HG03571 (cell line): ENCODE data around the gene MRGPRG.
"Not testable (repeated sequence)": the region's sequence is repeated elsewhere in the genome, so short reads cannot be mapped to it uniquely, and the experiment has no call there.

Experiments used
- ATAC-seq: cut with Tn5 transposase; IDR thresholded peaks from one replicate; pipeline ENCODE4 v1.9.1; 2021; ENCODE audit not compliant: unreplicated experiment

The MRGPRG gene

DNA sequence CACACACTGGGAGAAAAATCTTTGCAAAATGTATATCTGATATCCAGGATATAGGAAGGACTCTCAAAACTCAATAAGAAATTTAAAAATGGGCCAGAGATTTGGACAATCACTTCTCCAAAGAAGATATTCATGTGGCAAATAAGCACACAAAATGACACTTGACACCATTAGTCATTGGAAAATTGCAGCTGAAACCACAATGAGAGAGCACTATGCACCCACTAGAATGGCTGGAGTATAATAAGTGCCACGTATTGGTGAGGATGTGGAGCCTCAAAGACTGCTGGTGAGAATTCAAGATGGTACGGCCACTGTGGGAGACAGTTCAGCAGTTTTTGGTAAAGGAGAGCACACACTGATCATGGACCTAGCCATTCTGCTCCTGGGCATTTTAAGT lies 40.7 kb downstream of the MRGPRG start:
- ATAC-seq = no peak

DNA sequence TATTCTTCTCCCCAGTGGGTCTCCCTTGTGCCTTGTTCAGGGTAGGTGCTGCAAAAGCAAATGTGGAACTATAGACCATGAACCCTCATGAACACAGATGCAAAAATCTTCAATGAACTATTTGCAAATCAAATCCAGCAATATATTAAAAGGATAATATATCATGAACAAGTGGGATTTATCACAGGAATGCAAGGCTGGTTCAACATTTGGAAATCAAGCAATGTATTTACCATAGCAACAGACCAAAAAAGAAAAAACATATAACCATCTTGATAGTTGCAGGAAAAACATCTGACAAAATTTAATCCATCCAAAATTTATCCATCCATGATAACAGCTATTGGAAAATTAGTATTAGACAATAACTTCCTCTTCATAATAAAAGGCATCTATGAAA lies 42.1 kb downstream of the MRGPRG start:
- ATAC-seq = no peak

- ATAC-seq = no peak
These were observed 43.4 kb downstream of the MRGPRG start for GRCh38 chr11:3175194-3175593.

GRCh38 chr11:3174387-3174786 lies 44.2 kb downstream of the MRGPRG start:
- ATAC-seq = no peak

DNA sequence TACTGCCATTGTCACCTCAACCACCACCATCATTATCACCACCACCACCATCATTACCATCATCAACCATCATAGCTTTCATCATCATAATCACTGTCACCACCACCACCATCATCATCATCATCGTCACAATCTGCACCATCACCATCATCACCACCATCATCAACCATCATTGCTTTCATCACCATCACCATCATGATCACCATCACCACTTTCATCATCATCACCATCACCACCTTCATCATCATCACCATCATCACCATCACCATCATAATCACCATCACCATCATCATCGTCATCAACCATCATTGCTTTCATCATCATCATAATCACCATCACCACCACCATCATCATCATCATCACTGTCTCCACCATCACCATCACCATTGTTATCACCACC lies 44.8 kb downstream of the MRGPRG start:
- no peak for ATAC-seq

- no peak for ATAC-seq
These were observed 46.6 kb downstream of the MRGPRG start for GRCh38 chr11:3171931-3172560.

- ATAC-seq = no peak
These were observed 47.6 kb downstream of the MRGPRG start for GRCh38 chr11:3170756-3171650.

GRCh38 chr11:3170044-3170755 lies 48.4 kb downstream of the MRGPRG start:
- ATAC-seq = no peak

DNA sequence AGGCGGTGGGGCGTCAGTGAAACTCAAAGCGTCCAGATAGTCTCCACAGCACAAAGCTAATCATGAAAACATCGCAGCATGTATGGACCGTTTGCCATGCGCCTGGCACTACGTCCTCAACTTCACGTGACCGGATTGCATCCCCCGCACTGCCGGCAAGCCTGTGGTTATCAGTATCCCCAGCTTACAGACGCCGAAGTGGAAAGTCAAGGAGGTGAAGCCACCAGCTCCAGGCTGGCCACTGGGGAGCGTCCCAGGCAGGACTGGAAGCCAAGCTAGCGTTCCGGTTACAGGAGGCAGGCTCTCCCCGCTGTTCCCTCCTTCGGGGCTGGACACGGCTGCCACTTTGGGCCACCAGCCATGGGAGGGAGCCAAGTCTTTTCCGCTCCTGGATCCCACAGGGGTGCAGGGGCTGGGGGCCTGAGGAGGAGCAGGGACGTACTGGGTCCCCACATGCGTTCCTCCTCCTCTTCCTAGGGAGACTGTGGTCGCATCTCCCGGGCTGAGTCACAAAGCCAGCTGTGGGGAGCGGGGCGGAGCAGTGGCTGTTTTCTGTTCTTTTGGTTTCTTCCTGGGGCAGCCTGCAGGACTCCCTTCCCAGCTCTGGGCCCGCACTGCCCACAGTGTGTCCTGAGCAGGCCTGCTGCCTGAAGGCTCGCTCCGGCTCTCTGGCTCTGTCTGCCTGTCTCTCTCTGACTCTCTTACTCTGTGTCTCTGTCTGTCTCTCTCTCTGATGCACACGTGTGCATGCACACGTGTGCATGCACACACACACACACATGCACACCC lies 49.2 kb downstream of the MRGPRG start:
- ATAC-seq = no peak

DNA sequence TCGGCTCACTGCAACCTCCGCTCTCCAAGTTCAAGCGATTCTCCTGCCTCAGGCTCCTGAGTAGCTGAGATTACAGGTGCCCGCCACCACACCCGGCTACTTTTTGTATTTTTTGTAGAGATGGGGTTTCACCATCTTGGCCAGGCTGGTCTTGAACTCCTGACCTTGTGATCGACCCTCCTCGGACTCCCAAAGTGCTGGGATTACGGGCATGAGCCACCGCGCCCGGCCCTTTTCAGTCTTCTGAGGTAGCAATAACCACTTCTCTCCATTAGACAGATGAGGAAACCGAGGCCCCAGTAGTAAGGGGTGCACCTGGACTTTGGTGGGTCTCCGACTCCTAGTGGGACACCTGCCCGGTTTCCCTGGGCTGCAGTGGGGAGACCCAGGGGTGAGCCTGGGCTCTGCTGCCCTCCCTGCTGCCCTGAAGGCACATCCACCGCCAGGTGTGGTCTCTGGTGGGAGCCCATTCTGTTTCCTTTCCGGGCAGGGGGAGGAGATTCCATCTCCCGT lies 49.8 kb downstream of the MRGPRG start:
- ATAC-seq = not testable (repeated sequence)
